Activated CD8-positive, alpha-beta memory T cell treated with anti-CD3 and anti-CD28 coated beads for 4 hours (primary cell): Measurements from ENCODE around the gene PRKAG2.
"Not testable (repeated sequence)": the region's sequence is repeated elsewhere in the genome, so short reads cannot be mapped to it uniquely, and the experiment has no call there.

ENCODE experiments used
- DNase-seq, 2 donors: peaks; one replicate each; pipeline ENCODE4 v3.0.0-alpha.2; 2020; ENCODE audit warnings: low read depth in 2 of 2

PRKAG2 gene

DNA sequence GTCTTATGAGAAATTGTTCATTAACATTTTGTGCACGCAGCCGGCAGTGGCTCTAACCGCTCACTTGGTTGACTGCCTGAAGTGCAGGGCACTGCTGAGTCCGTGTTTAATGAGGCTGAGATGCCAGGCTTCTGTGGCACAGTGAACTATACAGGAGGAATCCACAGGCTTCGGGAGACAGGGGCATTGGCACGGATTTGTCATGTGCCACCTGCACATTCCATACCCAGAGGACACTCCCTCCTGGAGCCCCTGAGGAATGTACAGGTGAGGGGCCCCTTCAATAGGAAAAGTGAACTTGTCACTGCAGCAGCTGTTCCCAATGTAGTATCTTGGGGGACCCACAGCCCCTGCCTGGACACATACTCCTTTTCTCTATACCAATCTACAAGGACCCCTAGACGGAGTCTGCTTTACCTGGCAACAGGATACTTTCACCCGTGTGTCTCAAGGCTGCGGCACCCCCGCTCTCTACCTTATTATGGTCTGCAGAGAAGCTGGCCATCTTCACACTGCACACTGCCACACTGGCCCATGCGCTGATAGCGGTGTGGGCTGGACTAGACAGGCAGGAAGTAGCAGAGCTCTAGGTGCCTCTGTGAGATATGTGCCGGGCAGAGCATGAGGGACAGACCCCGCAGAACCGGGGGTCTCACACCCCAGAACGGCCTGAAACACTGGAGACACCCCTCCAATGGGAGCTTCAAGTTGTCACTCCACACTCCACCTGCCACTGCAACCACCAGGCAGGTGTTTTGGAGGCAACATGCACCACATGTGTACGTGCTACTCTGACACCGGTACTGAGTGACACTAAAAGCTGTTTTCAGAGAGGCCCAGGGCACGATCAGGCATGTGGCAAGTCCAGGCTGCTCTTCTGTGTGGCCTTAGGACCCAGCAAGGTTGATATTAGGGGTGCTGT, 285.8 kb downstream of the PRKAG2 start:
- no peak for DNase-seq

DNA sequence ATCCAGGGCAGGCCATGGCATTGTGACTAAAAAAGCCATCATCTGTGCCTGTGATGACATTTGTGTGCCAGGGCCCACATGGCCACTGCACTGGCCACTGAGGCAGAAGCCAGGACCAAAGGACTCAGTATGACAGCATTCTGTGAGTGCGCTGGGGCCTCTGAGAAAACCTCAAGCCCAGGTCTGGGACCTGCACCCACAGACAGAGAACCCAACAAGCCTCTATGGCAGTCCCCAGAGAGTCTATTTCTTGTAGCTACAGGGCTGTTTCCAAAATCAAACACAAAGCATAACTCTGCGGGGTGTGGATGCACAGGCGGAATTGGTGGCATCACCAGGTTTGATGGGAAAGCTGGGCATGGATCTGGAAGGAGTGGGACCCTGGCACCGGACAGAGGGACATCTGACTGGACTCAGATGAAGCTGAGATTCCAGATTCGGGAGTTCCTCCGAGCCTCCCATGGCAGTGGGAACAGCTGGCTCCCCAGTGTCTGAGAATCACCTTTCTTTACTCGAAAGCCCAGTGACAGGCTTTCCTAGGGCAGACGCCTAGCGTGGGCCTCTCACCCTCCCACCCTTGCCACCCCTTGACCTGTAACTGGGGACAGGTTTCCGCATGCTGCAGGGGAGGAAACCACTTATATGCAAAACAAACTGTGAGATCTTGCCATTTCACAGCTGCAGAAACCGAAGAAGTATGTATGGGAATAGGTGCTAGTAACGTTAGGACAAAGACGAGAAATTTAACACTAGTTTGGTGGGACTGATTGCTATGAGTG, 286.7 kb downstream of the PRKAG2 start:
- DNase-seq: no peak

DNA sequence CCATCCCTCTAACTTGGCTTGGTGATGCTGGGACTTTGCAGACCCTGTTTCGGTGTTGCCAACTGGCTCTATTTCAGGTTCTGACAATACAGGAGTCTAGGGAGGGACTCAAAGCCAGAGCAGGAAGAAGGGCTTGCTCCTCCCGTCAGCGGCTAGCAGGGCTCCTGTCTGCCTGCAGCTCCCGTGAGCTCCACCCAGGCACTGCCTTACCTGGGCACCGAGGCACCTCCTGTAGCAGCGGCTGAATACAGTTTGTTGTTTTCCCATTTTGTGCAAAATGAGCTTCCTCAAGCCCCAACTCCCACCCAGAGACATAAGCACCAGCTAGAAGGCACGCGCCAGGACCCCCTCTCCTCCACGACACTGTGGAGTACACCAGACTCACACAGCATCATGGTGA, 287.9 kb downstream of the PRKAG2 start:
- DNase-seq: no peak

DNA sequence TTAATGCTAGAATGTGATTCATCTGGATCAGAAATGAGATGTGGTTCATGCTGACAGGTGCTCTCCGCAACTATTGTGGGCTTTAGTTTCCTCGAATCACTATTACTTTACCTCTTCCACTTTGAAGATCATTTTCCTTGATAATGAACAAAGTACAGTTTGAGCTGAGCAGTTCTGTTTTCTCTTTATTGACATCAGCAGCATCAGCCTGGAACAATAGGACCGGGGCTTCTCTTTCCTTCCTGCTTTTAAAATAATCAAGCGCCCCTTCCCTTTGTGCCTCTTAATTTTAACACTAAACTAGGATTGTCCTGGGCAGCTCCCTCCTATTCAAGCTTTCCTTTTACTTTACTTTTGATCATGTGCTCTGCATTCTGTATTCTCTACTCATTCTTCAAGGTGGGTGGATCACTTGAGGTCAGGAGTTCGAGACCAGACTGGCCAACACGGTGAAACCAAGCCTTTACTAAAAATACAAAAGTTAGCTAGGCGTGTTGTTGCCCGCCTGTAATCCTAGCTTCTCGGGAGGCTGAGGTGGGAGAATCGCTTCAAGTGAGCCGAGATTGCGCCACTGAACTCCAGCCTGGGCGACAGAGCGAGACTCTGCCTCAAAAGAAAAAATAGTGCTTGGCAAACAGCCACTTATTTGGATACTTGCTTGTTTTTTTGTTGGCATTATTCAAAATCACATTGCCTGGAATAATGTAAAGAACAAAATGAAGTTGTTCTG, 290.2 kb downstream of the PRKAG2 start:
- no peak for DNase-seq

DNA sequence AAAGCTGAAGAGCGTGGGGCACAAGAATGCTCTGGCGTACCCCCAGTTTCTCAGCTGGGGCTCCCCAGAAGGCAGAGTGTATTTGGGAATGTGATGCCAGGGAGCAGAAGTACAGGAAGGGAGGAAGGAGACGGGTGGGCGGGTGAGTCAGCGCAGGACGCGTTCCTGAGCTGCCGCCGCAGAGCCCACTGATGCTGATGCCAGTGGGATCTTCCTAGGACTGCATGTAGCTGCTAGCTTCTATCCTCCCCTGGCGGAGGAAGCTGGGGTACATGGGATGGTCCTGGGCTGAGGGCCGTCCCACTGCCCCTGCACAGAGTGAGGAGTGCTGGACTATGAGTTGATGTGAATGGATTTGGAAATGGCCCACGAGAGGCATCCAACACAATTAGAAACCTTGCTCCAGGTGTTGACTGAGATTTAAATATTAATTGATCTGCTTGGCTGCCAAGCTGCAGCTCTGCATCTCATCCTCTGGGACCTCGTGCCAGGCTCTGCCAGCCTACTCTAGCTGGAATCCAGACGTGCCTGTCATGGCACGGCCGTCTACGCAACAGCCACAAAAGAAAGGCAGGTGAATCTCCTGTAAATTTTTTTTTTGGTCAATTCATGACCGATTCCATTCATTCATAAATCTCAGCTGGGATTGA, 291.0 kb downstream of the PRKAG2 start:
- DNase-seq: no peak

DNA sequence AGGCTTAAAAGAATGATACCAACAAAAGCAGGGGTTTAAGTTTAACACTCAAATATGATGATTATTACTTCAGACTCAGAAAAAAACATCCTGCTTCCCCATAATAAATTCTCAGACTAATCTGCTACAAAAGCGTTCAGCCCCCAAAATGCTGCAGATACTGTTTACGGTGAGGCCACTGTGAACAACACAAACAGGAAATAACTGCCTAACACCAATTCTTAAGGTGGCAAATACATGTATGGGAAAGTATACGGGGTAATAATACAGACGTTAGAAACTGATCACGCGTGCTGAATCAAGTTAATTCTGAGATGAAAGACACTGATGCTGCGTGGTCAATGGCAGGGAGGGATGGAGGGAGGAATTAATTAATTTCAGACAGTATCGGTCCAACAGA, 295.2 kb downstream of the PRKAG2 start:
- DNase-seq: no peak

DNA sequence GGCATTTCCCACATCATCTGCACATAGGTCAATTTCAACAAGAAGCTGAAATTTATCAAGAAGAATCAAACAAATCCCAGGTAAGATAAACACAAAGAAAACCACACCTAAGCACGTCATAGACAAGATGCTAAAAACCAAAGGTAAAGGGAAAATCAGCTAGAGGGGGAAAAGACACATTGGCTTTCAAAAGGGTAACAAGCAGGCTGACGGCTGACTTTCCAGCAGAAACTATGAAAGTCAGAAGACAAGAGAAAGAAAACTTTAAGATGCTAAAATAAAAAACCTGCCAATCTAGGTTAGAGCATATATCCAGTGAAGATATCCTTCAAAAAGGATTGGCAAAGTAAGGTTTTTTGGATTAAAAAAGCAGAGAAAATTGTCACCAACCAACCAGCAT, 297.3 kb downstream of the PRKAG2 start:
- no peak for DNase-seq

DNA sequence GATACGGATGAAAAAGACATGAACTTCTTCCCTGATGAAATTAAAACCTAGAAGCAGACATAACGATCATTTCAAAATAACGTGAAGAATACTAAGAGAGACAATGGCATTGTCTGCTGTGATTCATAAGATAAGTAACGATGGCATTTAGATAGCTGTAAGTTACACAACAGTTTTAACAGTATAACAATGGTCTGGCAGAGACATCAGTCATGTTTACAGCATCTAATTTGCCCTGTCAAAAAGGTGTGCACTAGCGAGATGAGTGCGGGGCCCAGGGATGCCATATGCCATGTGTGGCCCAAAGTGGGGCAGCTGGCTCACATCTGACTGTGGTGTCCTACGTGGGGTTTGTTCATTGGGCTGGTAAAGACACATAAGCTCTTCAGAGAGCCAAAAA, 301.5 kb downstream of the PRKAG2 start:
- no peak for DNase-seq

DNA sequence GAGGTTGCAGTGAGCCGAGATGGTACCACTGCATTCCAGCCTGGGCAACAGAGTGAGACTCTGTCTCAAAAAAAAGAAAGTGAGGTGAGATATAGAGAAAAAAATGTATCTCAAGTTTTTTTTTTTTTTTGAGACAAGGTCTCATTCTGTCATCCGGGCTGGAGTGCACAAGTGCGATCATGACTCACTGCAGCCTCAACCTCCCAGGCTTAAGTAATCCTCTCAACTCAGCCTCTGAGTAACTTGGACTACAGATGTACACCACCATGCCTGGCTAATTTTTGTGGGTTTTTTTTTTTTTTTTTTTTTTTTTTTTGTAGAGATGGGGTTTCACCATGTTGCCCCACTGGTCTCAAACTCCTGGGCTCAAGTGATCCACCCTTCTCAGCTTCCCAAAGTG, 303.9 kb downstream of the PRKAG2 start:
- not testable (repeated sequence) for DNase-seq

DNA sequence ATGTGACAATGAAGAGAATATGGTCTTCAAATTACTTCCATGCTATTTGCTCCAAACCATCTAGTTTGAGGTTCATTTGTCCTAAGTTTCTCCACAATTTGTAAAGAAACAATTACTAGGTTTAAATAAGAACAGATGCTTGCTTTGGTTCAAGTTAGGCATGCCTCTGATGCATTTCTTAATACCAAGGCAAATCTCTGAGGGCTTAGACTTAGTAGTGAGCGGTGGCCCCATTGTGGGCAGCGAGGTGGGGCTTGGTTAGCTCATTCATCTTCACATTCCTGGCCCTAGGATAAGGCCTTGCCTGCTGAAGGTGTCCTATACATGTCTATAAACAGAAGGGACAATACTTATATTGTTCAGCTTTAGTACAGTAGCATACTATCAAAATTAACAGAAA, 304.8 kb downstream of the PRKAG2 start:
- no peak for DNase-seq

DNA sequence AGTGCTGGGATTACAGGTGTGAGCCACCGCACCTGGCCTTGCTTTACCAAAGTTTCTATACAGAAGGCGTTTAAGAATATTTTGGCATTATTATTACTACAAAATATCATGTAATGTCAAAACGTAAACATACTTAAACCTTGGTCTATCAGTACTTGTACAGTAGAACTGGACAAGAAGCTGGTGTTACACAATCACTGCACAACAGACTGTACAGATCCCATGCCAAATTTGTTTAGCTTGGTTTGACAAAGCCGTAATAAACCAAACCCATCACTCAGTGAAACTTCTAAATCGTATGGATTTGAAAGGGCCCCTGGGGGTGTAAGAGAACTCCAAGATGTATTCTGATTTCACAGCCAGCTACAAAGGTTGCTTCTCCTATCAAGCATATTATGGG, 305.4 kb downstream of the PRKAG2 start:
- DNase-seq: no peak

DNA sequence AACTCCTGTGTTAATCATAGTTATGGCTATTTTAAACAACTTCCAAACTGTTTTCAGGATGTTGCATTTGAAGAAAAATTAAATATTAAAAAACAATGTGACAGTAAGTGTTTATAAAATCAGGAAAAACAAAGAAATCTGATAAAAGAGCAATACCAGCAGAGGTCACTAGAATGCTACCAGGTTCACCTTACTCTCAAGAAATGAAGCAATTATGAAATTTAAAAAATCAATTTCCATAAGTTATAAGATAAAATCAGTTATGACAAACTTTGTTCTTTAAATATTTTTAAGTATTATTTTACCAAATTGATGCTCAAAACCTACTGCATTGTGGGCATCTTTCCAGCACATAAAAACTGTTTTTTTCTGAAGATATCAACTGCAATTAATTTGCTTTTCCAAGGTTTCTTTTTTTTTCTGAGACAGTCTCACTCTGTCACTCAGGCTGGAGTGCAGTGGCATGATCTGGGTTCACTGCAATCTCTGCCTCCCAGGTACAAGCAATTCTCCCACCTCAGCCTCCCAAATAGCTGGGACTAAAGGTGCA, 306.5 kb downstream of the PRKAG2 start:
- DNase-seq: no peak

DNA sequence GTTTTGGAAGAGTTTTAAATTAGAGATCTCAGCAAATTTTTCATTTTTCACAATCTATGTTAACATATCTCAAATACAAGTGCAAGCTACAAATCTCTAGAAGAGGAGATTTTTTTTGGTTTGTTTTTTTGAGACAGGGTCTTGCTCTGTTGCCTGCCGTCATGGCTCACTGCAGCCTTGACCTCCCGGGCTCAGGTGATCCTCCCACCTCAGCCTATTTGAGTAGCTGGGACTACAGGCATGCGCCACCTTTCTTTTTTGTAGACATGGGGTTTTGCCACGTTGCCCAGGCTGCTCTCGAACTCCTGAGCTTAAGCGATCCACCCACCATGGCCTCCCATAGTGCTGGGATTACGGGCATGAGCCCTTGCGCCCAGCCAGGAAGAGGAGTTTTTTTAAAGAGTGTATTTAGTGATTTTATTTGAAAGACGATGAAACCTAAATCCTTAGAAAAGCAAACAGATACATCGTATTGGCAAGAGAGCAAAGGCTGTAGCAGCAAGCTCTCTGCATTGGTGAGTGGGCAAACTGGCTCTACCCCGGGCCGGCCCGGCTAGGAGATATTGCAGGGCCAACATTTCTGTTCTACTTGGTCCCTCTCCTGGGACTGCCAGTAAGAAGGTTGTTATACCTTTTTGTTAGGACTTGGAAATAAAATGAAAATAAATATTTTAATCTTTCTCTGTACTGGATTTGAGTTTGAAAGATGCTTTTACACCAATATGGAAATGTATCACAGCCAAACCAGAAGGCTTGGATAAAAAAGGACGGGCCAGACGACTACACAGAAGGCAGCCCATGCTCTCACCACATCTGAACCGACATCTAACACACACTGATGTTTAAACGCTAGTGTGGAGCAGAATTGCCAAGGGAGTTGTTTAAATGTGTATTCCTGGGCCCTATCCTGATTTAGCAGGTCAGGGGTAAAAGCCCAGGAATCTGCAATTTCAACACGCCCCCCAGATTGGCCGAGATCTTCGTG, 307.7 kb downstream of the PRKAG2 start:
- no peak for DNase-seq

DNA sequence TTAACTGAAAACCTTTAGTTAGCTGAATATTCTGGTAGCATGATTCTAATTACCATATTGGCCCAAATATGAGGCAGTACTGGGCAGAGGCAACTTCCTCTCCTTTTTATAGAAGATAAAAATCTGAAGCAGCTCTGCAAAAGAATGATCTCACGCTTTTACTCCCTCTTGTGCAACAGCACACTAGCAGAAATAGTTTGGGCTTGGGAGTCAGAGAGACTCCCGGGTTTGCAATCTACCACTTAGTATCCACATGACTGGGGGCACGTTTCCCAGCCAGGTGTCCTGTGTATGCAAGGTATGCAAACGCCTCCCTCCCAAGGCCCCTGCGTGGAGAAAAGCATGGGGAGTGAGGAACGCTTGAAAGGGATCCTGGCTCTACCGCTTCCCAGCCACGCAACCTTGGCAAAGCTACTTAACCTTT, 310.0 kb downstream of the PRKAG2 start:
- DNase-seq: no peak

DNA sequence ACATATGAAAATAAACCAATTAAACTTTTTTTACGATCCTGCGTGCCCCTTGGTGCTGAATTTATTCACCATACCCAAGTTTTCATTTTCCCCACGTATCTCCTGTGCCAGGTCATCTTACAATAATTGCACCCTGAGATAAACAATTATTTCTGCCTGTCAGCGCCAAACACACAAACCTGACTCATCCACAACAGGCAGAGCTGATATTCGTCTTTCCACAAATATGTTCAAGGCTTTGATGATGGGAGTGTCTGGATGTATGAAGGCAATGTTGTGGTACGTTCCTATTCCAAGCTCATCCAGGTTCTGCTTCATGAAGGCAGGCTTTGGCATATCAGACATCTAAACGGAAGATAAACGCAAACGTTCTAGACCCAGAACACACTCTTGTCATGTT, 311.4 kb downstream of the PRKAG2 start:
- DNase-seq: no peak

DNA sequence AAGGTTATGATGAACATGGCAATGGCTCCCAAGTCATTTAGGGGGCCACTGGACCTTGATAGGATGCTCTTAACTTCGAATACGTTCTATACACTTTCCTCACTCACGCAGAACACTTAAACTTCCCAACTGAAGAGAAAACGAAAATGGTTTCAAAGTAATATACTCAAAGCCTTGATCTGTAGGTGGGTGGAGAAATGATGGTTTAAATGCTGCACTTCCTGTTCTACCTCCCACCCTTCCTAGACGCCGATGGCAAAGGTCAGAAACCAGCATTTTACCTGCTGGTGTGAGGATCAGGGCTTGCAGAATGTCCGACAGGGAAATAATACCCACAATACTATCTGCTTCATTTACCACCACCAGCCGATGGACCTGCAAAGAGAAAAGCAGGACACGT, 316.7 kb downstream of the PRKAG2 start:
- DNase-seq: no peak

DNA sequence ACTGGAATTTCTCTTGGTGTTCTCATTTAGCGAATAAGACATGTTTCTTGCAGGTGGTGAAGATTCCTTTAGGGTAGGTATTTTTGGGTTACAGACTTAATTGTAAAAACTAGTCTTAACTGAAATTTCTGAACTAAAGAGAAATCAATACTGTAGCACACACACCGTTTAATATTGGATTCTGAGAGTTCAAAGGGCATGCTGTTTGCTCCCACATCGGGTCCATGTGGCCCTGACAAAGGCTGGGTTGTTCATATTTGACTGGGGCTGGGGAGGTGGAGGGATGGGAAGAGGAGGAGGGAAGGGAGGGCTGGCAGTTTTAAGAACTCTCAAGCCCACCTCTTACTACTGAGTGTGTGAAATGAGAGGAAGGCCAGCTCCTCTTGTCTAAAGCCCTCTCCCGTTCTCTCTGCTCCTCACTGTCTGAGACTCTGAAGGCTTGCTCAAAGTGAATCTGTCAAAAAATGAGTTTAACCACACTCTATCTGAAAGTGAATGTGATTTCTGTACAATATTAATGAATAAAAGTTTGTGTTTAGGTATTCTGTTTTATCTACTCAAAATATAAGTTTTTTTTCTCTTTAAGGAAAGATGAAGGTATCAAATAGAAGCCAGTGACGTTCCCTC, 317.2 kb downstream of the PRKAG2 start:
- no peak for DNase-seq

DNA sequence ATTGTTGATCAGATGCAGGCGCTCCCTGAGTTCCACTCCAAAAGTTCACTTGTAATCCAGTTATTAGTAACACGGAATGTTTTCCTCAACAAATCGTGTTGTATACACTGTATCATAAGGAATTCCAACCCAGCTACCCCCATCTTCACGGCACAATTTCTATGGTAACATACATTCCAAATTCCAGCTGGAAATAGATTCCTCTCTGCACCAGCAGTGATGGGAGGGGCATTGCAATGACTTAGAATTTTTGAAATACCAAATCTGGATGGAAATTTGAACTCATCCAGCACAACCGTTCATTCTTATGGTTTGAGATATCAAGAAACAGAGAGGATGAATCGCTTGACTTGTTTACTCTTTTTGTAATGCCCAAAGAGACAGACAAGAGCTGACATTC, 318.3 kb downstream of the PRKAG2 start:
- no peak for DNase-seq

DNA sequence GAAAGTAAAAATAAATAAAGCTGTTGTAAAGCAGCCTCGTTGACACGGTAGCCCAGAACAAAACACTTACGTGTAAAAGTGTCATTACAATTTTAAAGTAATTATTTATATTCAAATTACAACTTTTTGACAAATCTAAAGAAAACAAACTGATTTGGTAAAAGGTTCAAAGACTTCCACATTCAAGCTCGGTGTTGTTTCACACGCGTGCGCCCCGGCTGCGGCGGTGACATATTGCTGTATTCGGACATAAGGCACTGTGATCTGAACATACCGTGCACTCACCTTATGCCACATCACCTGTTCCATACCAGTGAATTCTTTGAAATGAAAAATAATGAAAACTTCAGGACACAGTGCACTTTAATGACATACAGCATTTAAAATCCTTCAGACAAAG, 320.3 kb downstream of the PRKAG2 start:
- DNase-seq: no peak

DNA sequence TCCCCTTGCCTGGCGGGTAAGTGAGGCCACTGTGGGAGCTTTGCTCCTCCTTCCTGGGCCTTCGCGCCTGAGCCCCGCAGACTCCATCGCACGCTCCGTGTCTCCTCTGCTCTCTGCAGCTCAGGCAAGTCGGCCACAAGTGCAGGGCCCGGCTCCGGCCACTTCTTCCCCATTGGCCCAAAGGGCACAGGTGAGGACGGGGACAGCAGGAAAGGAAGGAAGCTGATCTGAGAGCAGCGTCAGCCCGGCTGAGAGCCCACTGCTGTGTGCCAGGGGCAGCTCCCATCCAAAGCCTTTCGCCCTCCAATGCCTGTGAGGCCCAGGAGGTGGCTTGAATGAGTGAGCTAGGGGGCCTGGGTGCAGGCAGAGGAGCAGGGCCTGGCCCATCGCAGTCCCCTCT, 323.6 kb downstream of the PRKAG2 start:
- no peak for DNase-seq
